HAP-1 (cell line): ENCODE data around the gene TBC1D21.

ENCODE experiments used
- DNase-seq, 2 experiments: peaks; one replicate each; pipeline ENCODE4 v3.0.0-alpha.2; 2016 to 2020; ENCODE audit warnings: low spot score in 2 of 2
- H3K27me3 ChIP-seq: fragments of 250-450 bp; sonication (Bioruptor Pico); 2 replicates; pipeline ENCODE4 v1.5.1; 2020; ENCODE audit warnings: low read depth, mild to moderate bottlenecking, moderate library complexity
- H3K36me3 ChIP-seq: fragments of 250-450 bp; sonication (Bioruptor Pico); replicated peaks from 2 replicates; pipeline ENCODE4 v1.5.1; 2020; ENCODE audit warnings: mild to moderate bottlenecking
- H3K4me1 ChIP-seq: fragments of 250-450 bp; sonication (Bioruptor Pico); 2 replicates; pipeline ENCODE4 v1.5.1; 2020; ENCODE audit warnings: mild to moderate bottlenecking
- H3K4me3 ChIP-seq: fragments of 250-450 bp; sonication (Bioruptor Pico); 2 replicates; pipeline ENCODE4 v1.5.1; 2020; ENCODE audit warnings: mild to moderate bottlenecking, moderate library complexity
- H3K9me3 ChIP-seq: fragments of 250-450 bp; sonication (Bioruptor Pico); 2 replicates; pipeline ENCODE4 v1.5.1; 2020; ENCODE audit warnings: mild to moderate bottlenecking, moderate library complexity
- in situ Hi-C: fragments of 300-500 bp; cut with MboI; formaldehyde crosslinking; loops from 3 replicates; pipeline ENCODE4 v1.14.3; 2020; ENCODE audit warnings: low sequenced_read_pairs, inconsistent platforms, mixed read lengths

TBC1D21 gene

GRCh38 chr15:73888224-73889041 is 15.1 kb downstream of the TBC1D21 start:
- in situ Hi-C loops = no loop called here
- Histone ChIP-seq H3K36me3 (no peaks in the 10 kb centered on the region), H3K27me3 (peaks cover 24% of the 10 kb centered on the region), H3K4me3 (no peak overlapping the region), H3K4me1 (no peaks in the 10 kb centered on the region), H3K9me3 (peaks cover 3% of the 10 kb centered on the region)
- DNase-seq = no peak

- H3K9me3 ChIP-seq = peaks cover 3% of the 10 kb centered on the region
- in situ Hi-C loops = no loop called here
- H3K4me1 ChIP-seq = no peaks in the 10 kb centered on the region
- peaks cover 22% of the 10 kb centered on the region for H3K27me3 ChIP-seq
- DNase-seq = no peak
- H3K4me3 ChIP-seq = no peak overlapping the region
- no peaks in the 10 kb centered on the region for H3K36me3 ChIP-seq
Observed at GRCh38 chr15:73889053-73889761, 15.8 kb downstream of the TBC1D21 start.

DNA sequence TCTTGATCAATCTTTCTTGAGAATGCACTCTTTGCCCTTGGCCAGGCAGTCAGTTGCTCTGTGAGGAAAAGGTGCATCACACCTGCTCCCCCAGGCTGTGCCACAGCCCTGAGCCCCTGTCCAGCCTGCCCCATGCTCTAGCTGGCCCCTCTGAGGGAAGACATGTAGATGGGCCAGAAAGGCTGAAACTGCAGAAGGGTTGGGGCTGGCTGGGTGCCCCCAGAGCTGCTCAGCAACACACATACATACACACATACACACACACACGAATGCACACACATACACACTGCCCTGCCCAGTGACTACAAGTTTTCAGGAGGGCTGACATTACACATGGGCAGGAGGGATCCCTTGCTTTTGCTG is 16.4 kb downstream of the TBC1D21 start:
- Histone ChIP-seq H3K9me3 (peaks cover 3% of the 10 kb centered on the region), H3K36me3 (no peaks in the 10 kb centered on the region), H3K4me3 (no peak overlapping the region), H3K27me3 (peaks cover 22% of the 10 kb centered on the region), H3K4me1 (no peaks in the 10 kb centered on the region)
- no peak for DNase-seq
- in situ Hi-C loops = no loop called here

GRCh38 chr15:73891328-73892315 is 18.3 kb downstream of the TBC1D21 start:
- in situ Hi-C loops = no loop called here
- Histone ChIP-seq H3K4me3 (no peak overlapping the region), H3K9me3 (peaks cover 3% of the 10 kb centered on the region), H3K4me1 (no peaks in the 10 kb centered on the region), H3K36me3 (no peaks in the 10 kb centered on the region), H3K27me3 (peaks cover 22% of the 10 kb centered on the region)
- DNase-seq = no peak

DNA sequence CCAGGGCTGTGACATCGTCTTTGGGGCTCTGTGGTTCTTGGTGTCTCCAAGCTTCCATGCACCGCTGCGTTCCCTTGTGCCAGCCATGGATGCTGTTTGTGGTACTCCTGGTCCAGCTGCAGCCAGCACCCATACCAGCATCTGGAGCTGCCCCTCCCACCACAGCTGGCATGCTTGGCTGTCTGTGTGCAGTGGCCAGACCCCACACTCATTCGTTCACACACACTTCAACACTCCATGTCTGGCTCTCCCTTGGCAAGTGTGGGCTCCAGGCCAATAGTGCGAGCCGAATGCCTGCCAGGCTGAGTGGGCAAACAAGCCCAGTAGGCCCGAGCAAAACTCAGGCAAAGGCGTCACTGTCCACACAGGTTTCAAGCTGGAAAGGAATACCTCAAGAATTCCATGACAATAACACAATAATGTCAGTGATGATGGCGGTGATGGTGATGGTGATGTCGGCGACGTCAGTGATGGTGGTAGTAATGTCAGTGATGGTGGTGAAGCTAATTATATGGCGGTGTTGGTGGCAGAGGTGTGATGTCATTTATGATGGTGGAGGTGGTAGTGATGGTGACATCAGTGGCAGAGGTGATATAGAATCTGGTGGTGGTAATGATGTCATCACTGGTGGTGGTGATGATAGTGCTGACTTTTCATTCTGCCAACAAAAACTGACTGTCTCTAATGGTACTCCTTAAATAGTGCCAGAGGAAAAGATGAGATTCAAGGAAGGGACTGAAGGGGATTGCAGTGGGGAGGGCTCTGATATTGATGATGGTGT is 19.3 kb downstream of the TBC1D21 start:
- peaks cover 22% of the 10 kb centered on the region for H3K27me3 ChIP-seq
- H3K4me1 ChIP-seq = no peaks in the 10 kb centered on the region
- DNase-seq = no peak
- in situ Hi-C loops = no loop called here
- H3K4me3 ChIP-seq = no peak overlapping the region
- peaks cover 3% of the 10 kb centered on the region for H3K9me3 ChIP-seq
- H3K36me3 ChIP-seq = no peaks in the 10 kb centered on the region

GRCh38 chr15:73894133-73894814 is 20.9 kb downstream of the TBC1D21 start:
- Histone ChIP-seq H3K4me1 (no peaks in the 10 kb centered on the region), H3K36me3 (no peaks in the 10 kb centered on the region), H3K27me3 (peaks cover 16% of the 10 kb centered on the region), H3K4me3 (no peak overlapping the region), H3K9me3 (peaks cover 3% of the 10 kb centered on the region)
- in situ Hi-C loops = no loop called here
- no peak for DNase-seq

GRCh38 chr15:73897441-73898261 is 24.3 kb downstream of the TBC1D21 start:
- no peak overlapping the region for H3K4me3 ChIP-seq
- H3K36me3 ChIP-seq = no peaks in the 10 kb centered on the region
- no peaks in the 10 kb centered on the region for H3K9me3 ChIP-seq
- in situ Hi-C loops = no loop called here
- H3K4me1 ChIP-seq = no peaks in the 10 kb centered on the region
- peak; percentile 70 to 88 for DNase-seq
- no peaks in the 10 kb centered on the region for H3K27me3 ChIP-seq

DNA sequence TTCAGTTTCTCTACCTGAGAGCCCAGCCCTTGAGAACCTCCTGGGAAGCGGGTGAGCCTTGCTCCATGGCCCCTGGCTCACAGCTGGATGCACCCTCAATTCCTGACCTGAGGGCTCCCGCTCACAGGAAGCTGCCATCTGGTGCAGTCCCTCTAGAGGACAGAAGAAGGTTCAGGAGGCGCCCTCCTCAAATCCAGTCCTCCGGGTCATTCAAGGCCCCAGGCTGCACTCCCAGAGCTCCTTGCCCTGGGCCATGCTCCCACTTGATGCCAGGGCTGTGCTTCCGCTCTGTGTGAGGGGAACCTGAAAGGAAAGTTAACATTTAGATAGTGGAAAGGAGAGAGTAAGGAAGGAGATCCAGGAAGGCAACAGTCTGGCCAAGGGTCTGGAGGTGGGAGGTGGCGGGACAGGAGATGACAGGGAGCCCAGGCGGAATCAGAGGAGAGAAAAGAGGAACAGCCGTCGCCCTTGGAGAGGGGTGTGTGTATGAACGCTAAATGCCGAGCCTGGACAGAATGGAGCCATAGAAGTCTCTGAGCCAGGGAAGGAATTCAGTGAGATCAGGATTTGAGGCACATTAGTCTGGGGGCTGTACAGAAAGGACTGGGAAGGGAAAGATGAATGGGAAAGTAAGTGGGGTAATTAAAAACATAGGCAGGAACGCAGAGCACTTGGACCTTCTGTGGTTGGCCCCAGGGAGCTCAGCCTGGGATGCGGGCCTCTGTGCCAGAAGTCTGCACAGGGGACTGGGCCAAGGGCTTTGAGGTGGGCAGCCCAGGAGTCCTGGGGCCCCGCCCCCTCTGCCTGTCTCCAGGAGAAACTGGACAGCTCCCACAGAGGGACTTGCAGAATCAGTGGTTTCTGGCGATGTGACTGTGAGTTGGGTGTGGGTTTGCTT is 26.1 kb downstream of the TBC1D21 start:
- Histone ChIP-seq H3K9me3 (no peaks in the 10 kb centered on the region), H3K4me1 (no peaks in the 10 kb centered on the region), H3K36me3 (no peaks in the 10 kb centered on the region), H3K27me3 (no peaks in the 10 kb centered on the region), H3K4me3 (no peak overlapping the region)
- no peak for DNase-seq
- in situ Hi-C loops = no loop called here

- Histone ChIP-seq H3K9me3 (no peaks in the 10 kb centered on the region), H3K36me3 (no peaks in the 10 kb centered on the region), H3K4me1 (no peaks in the 10 kb centered on the region), H3K27me3 (no peaks in the 10 kb centered on the region), H3K4me3 (no peak overlapping the region)
- in situ Hi-C loops = no loop called here
- no peak for DNase-seq
Observed at GRCh38 chr15:73900095-73900712, 26.8 kb downstream of the TBC1D21 start.

- H3K4me1 ChIP-seq = no peaks in the 10 kb centered on the region
- no peaks in the 10 kb centered on the region for H3K36me3 ChIP-seq
- in situ Hi-C loops = no loop called here
- DNase-seq = no peak
- H3K4me3 ChIP-seq = no peak overlapping the region
- no peaks in the 10 kb centered on the region for H3K27me3 ChIP-seq
- H3K9me3 ChIP-seq = no peaks in the 10 kb centered on the region
Observed at GRCh38 chr15:73901126-73901810, 27.9 kb downstream of the TBC1D21 start.
